HEK293T (cell line): Measurements from ENCODE around the gene METTL6.

Source experiments
- CTBP1 ChIP-seq: fragments of 450-650 bp; IDR thresholded peaks from 2 replicates; pipeline ENCODE4 v1.6.1; 2016; ENCODE audit warnings: borderline replicate concordance
- ELF4 ChIP-seq: fragments of 450-650 bp; IDR thresholded peaks from 2 replicates; pipeline ENCODE4 v1.6.1; 2017; ENCODE audit warnings: antibody characterized with exemption
- FOXA1 ChIP-seq: fragments of 450-650 bp; IDR thresholded peaks from 2 replicates; pipeline ENCODE4 v1.6.1; 2016; ENCODE audit warnings: mild to moderate bottlenecking
- FOXM1 ChIP-seq: fragments of 450-650 bp; IDR thresholded peaks from 2 replicates; pipeline ENCODE4 v1.6.1; 2017; ENCODE audit warnings: mild to moderate bottlenecking, borderline replicate concordance
- NFRKB ChIP-seq: fragments of 450-650 bp; IDR thresholded peaks from 2 replicates; pipeline ENCODE4 v1.6.1; 2016; ENCODE audit warnings: mild to moderate bottlenecking, moderate library complexity
- SP1 ChIP-seq: fragments of 450-650 bp; IDR thresholded peaks from 2 replicates; pipeline ENCODE4 v1.6.1; 2017
- SUZ12 ChIP-seq: fragments of 450-650 bp; IDR thresholded peaks from 2 replicates; pipeline ENCODE4 v1.6.1; 2016; ENCODE audit warnings: mild to moderate bottlenecking
- TARDBP ChIP-seq: fragments of 450-650 bp; IDR thresholded peaks from 2 replicates; pipeline ENCODE4 v1.6.1; 2016
- ZNF384 ChIP-seq: fragments of 450-650 bp; IDR thresholded peaks from 2 replicates; pipeline ENCODE4 v1.6.1; 2016
- TF ChIP-seq, protein P1 (sequence below): fragments of 450-650 bp; IDR thresholded peaks from 2 replicates; pipeline ENCODE4 v1.6.1; 2016

DNA sequence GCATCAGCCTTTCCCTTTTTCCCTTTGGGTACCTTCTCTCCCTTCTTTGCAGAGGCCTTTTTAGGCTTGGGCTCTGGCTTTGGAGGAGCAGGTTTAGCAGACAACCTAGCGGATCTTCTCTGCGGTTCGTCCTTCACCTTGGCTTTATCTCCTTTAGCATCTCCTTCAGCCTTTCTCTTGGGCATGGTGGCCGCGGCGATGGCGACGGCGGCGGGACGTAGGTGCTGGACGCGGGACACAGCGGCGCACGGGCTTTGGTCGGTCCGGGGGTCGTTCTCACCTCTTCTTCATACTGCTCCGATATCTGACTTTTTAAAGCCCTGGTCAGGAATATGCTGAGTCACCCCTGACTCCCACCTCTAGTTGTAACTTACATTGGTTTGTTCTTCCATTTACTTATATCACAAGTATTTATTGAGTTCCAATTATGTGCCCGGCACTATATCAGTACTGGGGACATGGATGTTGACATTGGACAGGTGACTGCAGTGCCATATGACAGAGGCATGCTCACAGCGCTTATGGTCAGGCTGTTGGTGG is 51.8 kb downstream of the METTL6 start:
- TF ChIP-seq ELF4 (no peak), FOXA1 (no peak), SP1 (no peak), FOXM1 (no peak), NFRKB (no peak), CTBP1 (no peak), TARDBP (no peak), ZNF384 (no peak), SUZ12 (no peak)
- TF ChIP-seq, protein P1, sequence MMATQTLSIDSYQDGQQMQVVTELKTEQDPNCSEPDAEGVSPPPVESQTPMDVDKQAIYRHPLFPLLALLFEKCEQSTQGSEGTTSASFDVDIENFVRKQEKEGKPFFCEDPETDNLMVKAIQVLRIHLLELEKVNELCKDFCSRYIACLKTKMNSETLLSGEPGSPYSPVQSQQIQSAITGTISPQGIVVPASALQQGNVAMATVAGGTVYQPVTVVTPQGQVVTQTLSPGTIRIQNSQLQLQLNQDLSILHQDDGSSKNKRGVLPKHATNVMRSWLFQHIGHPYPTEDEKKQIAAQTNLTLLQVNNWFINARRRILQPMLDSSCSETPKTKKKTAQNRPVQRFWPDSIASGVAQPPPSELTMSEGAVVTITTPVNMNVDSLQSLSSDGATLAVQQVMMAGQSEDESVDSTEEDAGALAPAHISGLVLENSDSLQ = no peak
